Fibroblast of gingiva (primary cell): ENCODE data around the gene ARID4A.
"Not testable (repeated sequence)": the region's sequence is repeated elsewhere in the genome, so short reads cannot be mapped to it uniquely, and the experiment has no call there.

Experiments
- DNase-seq: peaks from one replicate; pipeline ENCODE4 v3.0.0-alpha.2; 2011; ENCODE audit warnings: low read depth

The ARID4A gene

GRCh38 chr14:58362798-58363412 lies 64.5 kb downstream of the ARID4A start:
- DNase-seq: peak; percentile 4

- DNase-seq: no peak
Measured at GRCh38 chr14:58364316-58364715, 66.0 kb downstream of the ARID4A start.

- no peak for DNase-seq
Measured at GRCh38 chr14:58367296-58367695, 68.9 kb downstream of the ARID4A start.

GRCh38 chr14:58368956-58369355 lies 70.6 kb downstream of the ARID4A start:
- no peak for DNase-seq

GRCh38 chr14:58376791-58377190 lies 78.4 kb downstream of the ARID4A start:
- no peak for DNase-seq

- no peak for DNase-seq
Measured at GRCh38 chr14:58390830-58391229, 92.5 kb downstream of the ARID4A start.

- DNase-seq: no peak
Measured at GRCh38 chr14:58395562-58395811, 97.1 kb downstream of the ARID4A start.

- peak; percentile 43 for DNase-seq
Measured at GRCh38 chr14:58395812-58396788, 97.7 kb downstream of the ARID4A start, which contains the start of gene TOMM20L. Gene TOMM20L (plus strand): TSS chr14:58395930. CDS start chr14:58395958, 28 bp downstream.

- no peak for DNase-seq
Measured at GRCh38 chr14:58397156-58397555, 98.8 kb downstream of the ARID4A start.

- no peak for DNase-seq
Measured at GRCh38 chr14:58398495-58398894, 100.1 kb downstream of the ARID4A start.

- no peak for DNase-seq
Measured at GRCh38 chr14:58398895-58399294, 100.5 kb downstream of the ARID4A start.

GRCh38 chr14:58401587-58401986 lies 103.2 kb downstream of the ARID4A start:
- no peak for DNase-seq

GRCh38 chr14:58408681-58409215 lies 110.4 kb downstream of the ARID4A start:
- no peak for DNase-seq

- DNase-seq: no peak
Measured at GRCh38 chr14:58414845-58415244, 116.5 kb downstream of the ARID4A start.

- no peak for DNase-seq
Measured at GRCh38 chr14:58415636-58416547, 117.5 kb downstream of the ARID4A start.

GRCh38 chr14:58416934-58417333 lies 118.6 kb downstream of the ARID4A start:
- not testable (repeated sequence) for DNase-seq
